Body of pancreas (tissue), 4 donors: ENCODE results near the gene IL15RA. TPM values are rescaled to one million over a fixed set of nuclear protein-coding genes. Genes with fewer than 3 reads are reported as not detected.
A peak's percentile ranks its signal among the peaks of the same experiment; 100 is the strongest.

Experiments used
- ATAC-seq: fragments of 150-250 bp; one replicate; pipeline ENCODE4 v1.9.1; 2016
- DNase-seq, 4 donors: peaks; one replicate each; pipeline ENCODE4 v3.0.0-alpha.2; 2019
- H3K27ac ChIP-seq, 4 donors: fragments of 200-600 bp; sonication (generic); 1 replicate in 3 of 4; 2 replicates in 1 of 4; pipeline versions ENCODE4 v1.5.1 to v1.6.1; 2016 to 2019; ENCODE audit warnings: mild to moderate bottlenecking in 1 of 4, mixed read lengths in 1 of 4, moderate library complexity in 1 of 4
- H3K27me3 ChIP-seq, 2 donors: fragments of 200-600 bp; sonication (generic); one replicate each; pipeline ENCODE4 v1.6.0; 2016; ENCODE audit warnings: mild to moderate bottlenecking in 1 of 2
- H3K36me3 ChIP-seq, 2 donors: fragments of 200-600 bp; sonication (generic); replicated peaks in 1 of 2; 2 replicates each; pipeline ENCODE4 v1.5.1; 2016; ENCODE audit warnings: low read depth in 2 of 2; ENCODE audit not compliant: insufficient read depth in 1 of 2
- H3K4me1 ChIP-seq: fragments of 200-600 bp; sonication (generic); one replicate; pipeline ENCODE4 v1.6.0; 2016
- H3K4me3 ChIP-seq, 2 donors: fragments of 200-600 bp; sonication (generic); 1 replicate in 1 of 2; 2 replicates in 1 of 2; pipeline ENCODE4 v1.5.1; 2016 to 2019
- H3K9me3 ChIP-seq, 3 donors: fragments of 200-600 bp; sonication (generic); 1 replicate in 2 of 3; 2 replicates in 1 of 3; pipeline ENCODE4 v1.5.1; 2016
- CTCF ChIP-seq, 7 experiments: fragments of 450-650 bp in 4 of 7; fragments of 200-600 bp in 3 of 7; sonication (generic) in 3 of 7; IDR thresholded peaks; one replicate each; pipeline ENCODE4 v1.5.1; 2016 to 2019; ENCODE audit warnings: antibody characterized with exemption in 7 of 7
- POLR2A ChIP-seq, 3 donors: fragments of 450-650 bp; IDR thresholded peaks; one replicate each; pipeline ENCODE4 v1.6.1; 2016; ENCODE audit warnings: antibody characterized with exemption in 3 of 3, mild to moderate bottlenecking in 2 of 3
- WGBS, 2 donors: methylation state at CpG; one replicate each; pipeline ENCODE4 v1.1.5; 2017; 5-methylcytosine and 5-hydroxymethylcytosine counted together
- intact Hi-C: fragments of 100-400 bp; cut with DNase I; formaldehyde crosslinking; loops from one replicate; pipeline ENCODE4 v1.15.1; 2023
- total RNA-seq, 2 donors: library from RNA; depleted of rRNA; stranded (reverse); fragments of >200 nt; gene quantifications; one replicate each; pipeline ENCODE4 v1.1.0, GENCODE V29; 2016

IL15RA gene
- total RNA-seq, 2 donors from 2014 or later, result 14.3 to 15.5 TPM

GRCh38 chr10:5971886-5972285 lies 5.5 kb downstream of the IL15RA start:
- H3K4me1 ChIP-seq, result peaks cover 73% of the 10 kb centered on the region
- DNase-seq, result no peak
- peak overlapping the region; percentile 79 to 90 (median 86) for H3K27ac ChIP-seq
- 58 to 70% methylated on average over 4 of the region's 4 CpGs for WGBS, 2 donors
- no peaks in the 10 kb centered on the region for H3K9me3 ChIP-seq
- no peaks in the 10 kb centered on the region for H3K36me3 ChIP-seq
- intact Hi-C loops, result no loop called here
- no peaks in the 10 kb centered on the region for H3K27me3 ChIP-seq
- no peak for ATAC-seq
- TF ChIP-seq CTCF (IDR thresholded peaks at IDR 0.05) (no peak), POLR2A (IDR thresholded peaks at IDR 0.05) (no peak)
- H3K4me3 ChIP-seq, result no peak overlapping the region

GRCh38 chr10:5971315-5971832 lies 6.0 kb downstream of the IL15RA start:
- Histone ChIP-seq H3K4me3 (no peak overlapping the region), H3K9me3 (no peaks in the 10 kb centered on the region), H3K27ac (peak overlapping the region; percentile 79 to 90 (median 86)), H3K4me1 (peaks cover 73% of the 10 kb centered on the region), H3K27me3 (no peaks in the 10 kb centered on the region), H3K36me3 (no peaks in the 10 kb centered on the region)
- intact Hi-C loops, result no loop called here
- 10 to 20% methylated on average over 8 of the region's 8 CpGs for WGBS, 2 donors
- ATAC-seq, result peak; percentile 94
- no peak for TF ChIP-seq CTCF (IDR thresholded peaks at IDR 0.05)
- peak in 1 of 3 donors; percentile 25 for TF ChIP-seq POLR2A (IDR thresholded peaks at IDR 0.05)
- DNase-seq, result peak; percentile 81 to 91 (median 87)

GRCh38 chr10:5970527-5970926 lies 6.8 kb downstream of the IL15RA start:
- ATAC-seq (no peak), DNase-seq (no peak)
- intact Hi-C loops, result no loop called here
- Histone ChIP-seq H3K27ac (peak overlapping the region; percentile 79 to 90 (median 86)), H3K36me3 (no peaks in the 10 kb centered on the region), H3K4me1 (peaks cover 73% of the 10 kb centered on the region), H3K9me3 (no peaks in the 10 kb centered on the region), H3K4me3 (no peak overlapping the region), H3K27me3 (no peaks in the 10 kb centered on the region)
- TF ChIP-seq CTCF (IDR thresholded peaks at IDR 0.05), result no peak
- TF ChIP-seq POLR2A (IDR thresholded peaks at IDR 0.05), result no peak
- WGBS, 2 donors, result 68 to 71% methylated on average over 3 of the region's 3 CpGs

GRCh38 chr10:5970066-5970465 lies 7.3 kb downstream of the IL15RA start:
- Histone ChIP-seq H3K27me3 (no peaks in the 10 kb centered on the region), H3K36me3 (no peaks in the 10 kb centered on the region), H3K4me1 (peaks cover 73% of the 10 kb centered on the region), H3K9me3 (no peaks in the 10 kb centered on the region), H3K27ac (peak overlapping the region in 3 of 4 donors; percentile 24 to 88 (median 85)), H3K4me3 (no peak overlapping the region)
- ATAC-seq (no peak), DNase-seq (no peak)
- TF ChIP-seq CTCF (IDR thresholded peaks at IDR 0.05) (no peak), POLR2A (IDR thresholded peaks at IDR 0.05) (no peak)
- intact Hi-C loops, result no loop called here
- 63 to 74% methylated on average over 2 of the region's 2 CpGs for WGBS, 2 donors
